Nephron progenitor cell (in vitro differentiated cells): ENCODE measurements around the gene APLF.

Experiments
- DNase-seq: peaks from one replicate; pipeline ENCODE4 v3.0.0; 2021
- H3K27ac Mint-ChIP-seq: 2 replicates; pipeline ENCODE4 v1.8.0; 2021; ENCODE audit warnings: mild to moderate bottlenecking, moderate library complexity, mixed read lengths
- H3K27me3 Mint-ChIP-seq: 2 replicates; pipeline ENCODE4 v1.8.0; 2021; ENCODE audit warnings: mild to moderate bottlenecking, low read depth, mixed read lengths; ENCODE audit not compliant: poor library complexity
- H3K36me3 Mint-ChIP-seq: 2 replicates; pipeline ENCODE4 v1.8.0; 2021; ENCODE audit warnings: low read depth, mixed read lengths
- H3K4me1 Mint-ChIP-seq: 2 replicates; pipeline ENCODE4 v1.8.0; 2021; ENCODE audit warnings: mixed read lengths
- H3K4me3 Mint-ChIP-seq: 2 replicates; pipeline ENCODE4 v1.8.0; 2021; ENCODE audit warnings: mild to moderate bottlenecking, moderate library complexity, mixed read lengths
- H3K9me3 Mint-ChIP-seq: 2 replicates; pipeline ENCODE4 v1.8.0; 2021; ENCODE audit warnings: mild to moderate bottlenecking, moderate library complexity, mixed read lengths
- TF ChIP-seq, protein P1 (sequence below): fragments of 200-600 bp; sonication (generic); IDR thresholded peaks from 2 replicates; pipeline ENCODE4 v1.5.0; 2021; ENCODE audit warnings: antibody characterized with exemption

The APLF gene

GRCh38 chr2:68506170-68506569, 38.8 kb downstream of the APLF start:
- TF ChIP-seq, protein P1, sequence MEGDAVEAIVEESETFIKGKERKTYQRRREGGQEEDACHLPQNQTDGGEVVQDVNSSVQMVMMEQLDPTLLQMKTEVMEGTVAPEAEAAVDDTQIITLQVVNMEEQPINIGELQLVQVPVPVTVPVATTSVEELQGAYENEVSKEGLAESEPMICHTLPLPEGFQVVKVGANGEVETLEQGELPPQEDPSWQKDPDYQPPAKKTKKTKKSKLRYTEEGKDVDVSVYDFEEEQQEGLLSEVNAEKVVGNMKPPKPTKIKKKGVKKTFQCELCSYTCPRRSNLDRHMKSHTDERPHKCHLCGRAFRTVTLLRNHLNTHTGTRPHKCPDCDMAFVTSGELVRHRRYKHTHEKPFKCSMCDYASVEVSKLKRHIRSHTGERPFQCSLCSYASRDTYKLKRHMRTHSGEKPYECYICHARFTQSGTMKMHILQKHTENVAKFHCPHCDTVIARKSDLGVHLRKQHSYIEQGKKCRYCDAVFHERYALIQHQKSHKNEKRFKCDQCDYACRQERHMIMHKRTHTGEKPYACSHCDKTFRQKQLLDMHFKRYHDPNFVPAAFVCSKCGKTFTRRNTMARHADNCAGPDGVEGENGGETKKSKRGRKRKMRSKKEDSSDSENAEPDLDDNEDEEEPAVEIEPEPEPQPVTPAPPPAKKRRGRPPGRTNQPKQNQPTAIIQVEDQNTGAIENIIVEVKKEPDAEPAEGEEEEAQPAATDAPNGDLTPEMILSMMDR = no peak
- Mint-ChIP-seq H3K4me1 (no peaks in the 10 kb centered on the region), H3K27ac (no peak overlapping the region), H3K27me3 (no peaks in the 10 kb centered on the region), H3K36me3 (peaks cover 17% of the 10 kb centered on the region), H3K4me3 (no peak overlapping the region), H3K9me3 (peaks cover 8% of the 10 kb centered on the region)
- no peak for DNase-seq

DNA sequence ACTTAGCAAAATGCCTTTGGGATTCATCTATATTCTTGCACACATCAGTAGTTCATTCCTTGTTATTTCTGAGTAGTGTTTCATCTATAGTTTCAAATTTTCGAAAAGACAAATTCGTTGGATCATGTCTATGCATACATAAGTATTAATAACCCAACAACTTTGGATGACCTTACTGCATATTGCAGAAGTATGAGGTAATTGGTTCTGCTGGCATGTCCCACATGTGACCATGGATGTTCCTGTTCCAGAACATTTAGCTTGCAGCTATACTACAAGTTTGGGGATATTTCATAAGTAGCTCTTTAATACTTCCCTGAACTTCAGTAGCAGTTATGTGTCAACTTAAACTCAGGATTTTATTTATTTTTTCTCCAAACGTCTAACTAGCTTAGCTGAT, 44.9 kb downstream of the APLF start:
- no peak for DNase-seq
- Mint-ChIP-seq H3K36me3 (peaks cover 14% of the 10 kb centered on the region), H3K27me3 (no peaks in the 10 kb centered on the region), H3K27ac (no peak overlapping the region), H3K9me3 (peaks cover 8% of the 10 kb centered on the region), H3K4me1 (no peaks in the 10 kb centered on the region), H3K4me3 (no peak overlapping the region)
- TF ChIP-seq, protein P1 = no peak

DNA sequence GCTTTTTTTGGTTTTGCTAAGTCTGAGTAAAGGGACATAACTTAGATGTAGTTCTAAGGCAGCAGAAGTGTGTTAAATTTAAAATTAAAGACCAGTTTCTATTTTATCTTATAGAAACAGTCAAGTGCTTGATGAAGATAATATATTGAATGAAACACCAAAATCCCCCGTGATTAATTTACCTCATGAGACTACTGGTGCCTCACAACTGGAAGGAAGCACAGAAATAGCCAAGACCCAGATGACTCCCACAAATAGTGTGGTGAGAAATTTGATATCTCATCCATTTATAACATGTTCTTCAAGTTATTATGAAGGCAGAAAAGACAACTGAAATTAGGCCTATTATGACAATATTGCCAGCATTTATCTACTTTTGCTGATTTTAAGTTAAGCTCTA, 45.6 kb downstream of the APLF start:
- Mint-ChIP-seq H3K4me3 (no peak overlapping the region), H3K4me1 (no peaks in the 10 kb centered on the region)

DNA sequence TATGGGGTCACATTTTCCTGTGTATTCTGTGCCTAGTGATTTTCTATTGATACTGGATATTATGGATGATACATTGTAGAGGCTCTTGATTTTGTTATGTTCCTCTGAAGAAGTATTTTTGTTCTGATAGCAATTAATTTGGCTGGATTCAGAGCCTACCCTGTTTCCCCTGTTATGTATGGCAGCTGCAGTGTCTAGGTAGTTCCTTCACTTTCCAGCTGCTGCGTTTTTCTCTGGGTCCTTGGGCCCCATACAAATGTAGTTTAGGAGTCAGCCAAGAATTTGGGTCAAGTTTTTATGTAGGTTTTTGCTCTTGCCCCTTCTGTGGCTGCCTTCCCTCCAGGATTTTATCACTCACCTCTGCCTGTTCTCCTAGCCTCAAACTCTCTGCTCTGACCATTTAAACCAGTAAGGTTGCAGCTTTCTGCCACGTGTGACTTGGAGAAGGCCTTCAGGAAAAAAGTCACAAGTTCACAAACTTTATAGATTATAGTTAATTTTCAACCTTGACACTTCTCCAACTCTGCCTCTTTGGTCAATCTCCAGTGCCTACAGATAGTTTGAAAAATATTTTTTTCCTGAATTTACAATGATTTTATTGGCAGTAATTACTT, 47.0 kb downstream of the APLF start:
- DNase-seq = no peak
- Mint-ChIP-seq H3K27ac (peak overlapping the region; percentile 9), H3K36me3 (no peaks in the 10 kb centered on the region), H3K9me3 (no peaks in the 10 kb centered on the region), H3K4me3 (no peak overlapping the region), H3K4me1 (no peaks in the 10 kb centered on the region), H3K27me3 (no peaks in the 10 kb centered on the region)
- TF ChIP-seq, protein P1 = no peak

More for the DNA sequence above, 45.6 kb downstream of the APLF start:
- H3K36me3 Mint-ChIP-seq = peaks cover 8% of the 10 kb centered on the region
- TF ChIP-seq, protein P1 = no peak
- no peaks in the 10 kb centered on the region for H3K27me3 Mint-ChIP-seq
- H3K9me3 Mint-ChIP-seq = peaks cover 7% of the 10 kb centered on the region
- no peak overlapping the region for H3K27ac Mint-ChIP-seq
- DNase-seq = no peak

- DNase-seq = no peak
- no peaks in the 10 kb centered on the region for H3K27me3 Mint-ChIP-seq
- no peaks in the 10 kb centered on the region for H3K4me1 Mint-ChIP-seq
- H3K4me3 Mint-ChIP-seq = no peak overlapping the region
- TF ChIP-seq, protein P1 = no peak
- H3K27ac Mint-ChIP-seq = peak overlapping the region; percentile 18
- no peaks in the 10 kb centered on the region for H3K9me3 Mint-ChIP-seq
- no peaks in the 10 kb centered on the region for H3K36me3 Mint-ChIP-seq
Observed at GRCh38 chr2:68516051-68516955, 48.9 kb downstream of the APLF start.
